ENCODE measurements around the gene HYDIN. TPM values are rescaled to one million over a fixed set of nuclear protein-coding genes. Genes with fewer than 3 reads are reported as not detected.

Gene HYDIN
- total RNA-seq, 2 donors from 2014 or later: 0.30 to 1.2 TPM

- no peak for ATAC-seq (replicated peaks in 1 of 2)
Measured at GRCh38 chr16:70793851-70794502, 436.5 kb downstream of the HYDIN start.

GRCh38 chr16:70790815-70791214 lies 439.7 kb downstream of the HYDIN start:
- Mint-ChIP-seq H3K36me3 (ENCODE audit: insufficient read depth in 2 of 2) (no peaks in the 10 kb centered on the region), H3K27me3 (ENCODE audit: low read depth) (no peaks in the 10 kb centered on the region), H3K4me3 (no peak overlapping the region), H3K9me3 (no peaks in the 10 kb centered on the region), H3K27ac (no peak overlapping the region), H3K4me1 (ENCODE audit: low read depth) (peaks cover 19% of the 10 kb centered on the region)
- ATAC-seq (replicated peaks in 1 of 2): no peak
- DNase-seq: no peak

More at GRCh38 chr16:70793851-70794502, 436.5 kb downstream of the HYDIN start:
- Mint-ChIP-seq H3K27ac (no peak overlapping the region), H3K36me3 (ENCODE audit: insufficient read depth in 2 of 2) (no peaks in the 10 kb centered on the region), H3K4me1 (ENCODE audit: low read depth) (peaks cover 16% of the 10 kb centered on the region), H3K27me3 (ENCODE audit: low read depth) (no peaks in the 10 kb centered on the region), H3K4me3 (no peak overlapping the region), H3K9me3 (no peaks in the 10 kb centered on the region)
- DNase-seq: no peak

GRCh38 chr16:70789595-70790447 lies 440.7 kb downstream of the HYDIN start:
- H3K36me3 Mint-ChIP-seq (ENCODE audit: insufficient read depth in 2 of 2): no peaks in the 10 kb centered on the region
- no peak for DNase-seq
- H3K4me3 Mint-ChIP-seq: no peak overlapping the region
- no peaks in the 10 kb centered on the region for H3K9me3 Mint-ChIP-seq
- no peaks in the 10 kb centered on the region for H3K27me3 Mint-ChIP-seq (ENCODE audit: low read depth)
- no peak for ATAC-seq (replicated peaks in 1 of 2)
- H3K4me1 Mint-ChIP-seq (ENCODE audit: low read depth): peaks cover 19% of the 10 kb centered on the region
- peak overlapping the region; percentile 36 for H3K27ac Mint-ChIP-seq

GRCh38 chr16:70788668-70789594 lies 441.6 kb downstream of the HYDIN start:
- Mint-ChIP-seq H3K4me3 (no peak overlapping the region), H3K36me3 (ENCODE audit: insufficient read depth in 2 of 2) (no peaks in the 10 kb centered on the region), H3K4me1 (ENCODE audit: low read depth) (peaks cover 13% of the 10 kb centered on the region), H3K9me3 (no peaks in the 10 kb centered on the region), H3K27me3 (ENCODE audit: low read depth) (no peaks in the 10 kb centered on the region), H3K27ac (peak overlapping the region; percentile 36)
- ATAC-seq (replicated peaks in 1 of 2) (no peak), DNase-seq (no peak)

- peaks cover 0 to 7% of the 10 kb centered on the region in 2 donors for H3K36me3 Mint-ChIP-seq (ENCODE audit: insufficient read depth in 2 of 2)
- H3K27me3 Mint-ChIP-seq (ENCODE audit: low read depth): no peaks in the 10 kb centered on the region
- peak overlapping the region; percentile 5 for H3K27ac Mint-ChIP-seq
- H3K4me3 Mint-ChIP-seq: no peak overlapping the region
- peaks cover 7% of the 10 kb centered on the region for H3K4me1 Mint-ChIP-seq (ENCODE audit: low read depth)
- DNase-seq: no peak
- H3K9me3 Mint-ChIP-seq: no peaks in the 10 kb centered on the region
- ATAC-seq (replicated peaks in 1 of 2): no peak
Measured at GRCh38 chr16:70786020-70786755, 444.3 kb downstream of the HYDIN start.

GRCh38 chr16:70784692-70785555 lies 445.6 kb downstream of the HYDIN start:
- H3K4me1 Mint-ChIP-seq (ENCODE audit: low read depth): peaks cover 7% of the 10 kb centered on the region
- H3K27me3 Mint-ChIP-seq (ENCODE audit: low read depth): no peaks in the 10 kb centered on the region
- DNase-seq: no peak
- no peak overlapping the region for H3K4me3 Mint-ChIP-seq
- H3K27ac Mint-ChIP-seq: peak overlapping the region; percentile 55
- peaks cover 0 to 13% of the 10 kb centered on the region in 2 donors for H3K36me3 Mint-ChIP-seq (ENCODE audit: insufficient read depth in 2 of 2)
- H3K9me3 Mint-ChIP-seq: no peaks in the 10 kb centered on the region
- no peak for ATAC-seq (replicated peaks in 1 of 2)

- no peak for DNase-seq
- Mint-ChIP-seq H3K4me1 (ENCODE audit: low read depth) (peaks cover 7% of the 10 kb centered on the region), H3K27me3 (ENCODE audit: low read depth) (no peaks in the 10 kb centered on the region), H3K9me3 (no peaks in the 10 kb centered on the region), H3K36me3 (ENCODE audit: insufficient read depth in 2 of 2) (peaks cover 0 to 15% of the 10 kb centered on the region in 2 donors), H3K27ac (no peak overlapping the region), H3K4me3 (no peak overlapping the region)
- ATAC-seq (replicated peaks in 1 of 2): no peak
Measured at GRCh38 chr16:70782237-70782636, 448.3 kb downstream of the HYDIN start.

GRCh38 chr16:70781800-70782199 lies 448.7 kb downstream of the HYDIN start:
- H3K36me3 Mint-ChIP-seq (ENCODE audit: insufficient read depth in 2 of 2): peaks cover 0 to 15% of the 10 kb centered on the region in 2 donors
- H3K27ac Mint-ChIP-seq: no peak overlapping the region
- no peaks in the 10 kb centered on the region for H3K27me3 Mint-ChIP-seq (ENCODE audit: low read depth)
- H3K9me3 Mint-ChIP-seq: no peaks in the 10 kb centered on the region
- peaks cover 3% of the 10 kb centered on the region for H3K4me1 Mint-ChIP-seq (ENCODE audit: low read depth)
- no peak for DNase-seq
- no peak overlapping the region for H3K4me3 Mint-ChIP-seq
- no peak for ATAC-seq (replicated peaks in 1 of 2)

GRCh38 chr16:70780546-70780945 lies 450.0 kb downstream of the HYDIN start:
- peaks cover 0 to 15% of the 10 kb centered on the region in 2 donors for H3K36me3 Mint-ChIP-seq (ENCODE audit: insufficient read depth in 2 of 2)

GRCh38 chr16:70779361-70779760 lies 451.2 kb downstream of the HYDIN start:
- no peaks in the 10 kb centered on the region for H3K9me3 Mint-ChIP-seq
- no peak overlapping the region for H3K4me3 Mint-ChIP-seq
- H3K36me3 Mint-ChIP-seq (ENCODE audit: insufficient read depth in 2 of 2): peaks cover 1 to 15% of the 10 kb centered on the region in 2 donors
- no peak overlapping the region for H3K27ac Mint-ChIP-seq
- no peaks in the 10 kb centered on the region for H3K4me1 Mint-ChIP-seq (ENCODE audit: low read depth)
- no peaks in the 10 kb centered on the region for H3K27me3 Mint-ChIP-seq (ENCODE audit: low read depth)
- DNase-seq (no peak), ATAC-seq (replicated peaks in 1 of 2) (no peak)

More at GRCh38 chr16:70780546-70780945, 450.0 kb downstream of the HYDIN start:
- DNase-seq (no peak), ATAC-seq (replicated peaks in 1 of 2) (no peak)
- H3K27ac Mint-ChIP-seq: no peak overlapping the region
- H3K9me3 Mint-ChIP-seq: no peaks in the 10 kb centered on the region
- no peak overlapping the region for H3K4me3 Mint-ChIP-seq
- H3K27me3 Mint-ChIP-seq (ENCODE audit: low read depth): no peaks in the 10 kb centered on the region
- no peaks in the 10 kb centered on the region for H3K4me1 Mint-ChIP-seq (ENCODE audit: low read depth)

- Mint-ChIP-seq H3K4me3 (no peak overlapping the region), H3K36me3 (ENCODE audit: insufficient read depth in 2 of 2) (peaks cover 1 to 15% of the 10 kb centered on the region in 2 donors), H3K4me1 (ENCODE audit: low read depth) (no peaks in the 10 kb centered on the region)
Measured at GRCh38 chr16:70778901-70779309, 451.6 kb downstream of the HYDIN start.

More at GRCh38 chr16:70778901-70779309, 451.6 kb downstream of the HYDIN start:
- ATAC-seq (replicated peaks in 1 of 2): no peak
- DNase-seq: no peak
- Mint-ChIP-seq H3K9me3 (no peaks in the 10 kb centered on the region), H3K27me3 (ENCODE audit: low read depth) (no peaks in the 10 kb centered on the region), H3K27ac (no peak overlapping the region)

Measured in activated T-cell treated with anti-CD3 and anti-CD28 coated beads, Interleukin-2, amount 50 U/mL, for 72 hours (primary cell).